Tongue (tissue), 2 donors: ENCODE measurements around the gene RALGAPA2. TPM values are rescaled to one million over a fixed set of nuclear protein-coding genes. Genes with fewer than 3 reads are reported as not detected.

Experiments used
- DNase-seq: peaks from one replicate; pipeline ENCODE4 v3.0.0-alpha.2; 2015
- total RNA-seq: library from RNA; depleted of rRNA; stranded (reverse); fragments of >200 nt; gene quantifications from one replicate; pipeline ENCODE4 v1.2.3, GENCODE V29; 2014

RALGAPA2 gene
- total RNA-seq, 1 donor from 2014 or later = 23.1 TPM

GRCh38 chr20:20630551-20630950 is 81.9 kb downstream of the RALGAPA2 start:
- DNase-seq = no peak

- no peak for DNase-seq
These were observed 82.8 kb downstream of the RALGAPA2 start for GRCh38 chr20:20629556-20630188.

GRCh38 chr20:20628314-20628713 is 84.1 kb downstream of the RALGAPA2 start:
- DNase-seq = no peak

- DNase-seq = no peak
These were observed 85.0 kb downstream of the RALGAPA2 start for GRCh38 chr20:20627471-20627870.

GRCh38 chr20:20624914-20625313 is 87.5 kb downstream of the RALGAPA2 start:
- DNase-seq = no peak

- DNase-seq = no peak
These were observed 91.2 kb downstream of the RALGAPA2 start for GRCh38 chr20:20621195-20621594.

- no peak for DNase-seq
These were observed 98.1 kb downstream of the RALGAPA2 start for GRCh38 chr20:20614391-20614790.

GRCh38 chr20:20612251-20612650 is 100.2 kb downstream of the RALGAPA2 start:
- no peak for DNase-seq

GRCh38 chr20:20611167-20611566 is 101.3 kb downstream of the RALGAPA2 start:
- peak; percentile 6 for DNase-seq

GRCh38 chr20:20609522-20609921 is 102.9 kb downstream of the RALGAPA2 start:
- DNase-seq = no peak

- DNase-seq = no peak
These were observed 103.8 kb downstream of the RALGAPA2 start for GRCh38 chr20:20608641-20609040.

- DNase-seq = no peak
These were observed 104.4 kb downstream of the RALGAPA2 start for GRCh38 chr20:20608041-20608440.

- DNase-seq = no peak
These were observed 105.6 kb downstream of the RALGAPA2 start for GRCh38 chr20:20606881-20607280.

- DNase-seq = peak; percentile 8
These were observed 106.4 kb downstream of the RALGAPA2 start for GRCh38 chr20:20606050-20606449.

- DNase-seq = no peak
These were observed 107.5 kb downstream of the RALGAPA2 start for GRCh38 chr20:20604907-20605306.

- no peak for DNase-seq
These were observed 108.1 kb downstream of the RALGAPA2 start for GRCh38 chr20:20604357-20604756.

GRCh38 chr20:20603339-20603990 is 109.0 kb downstream of the RALGAPA2 start:
- DNase-seq = peak; percentile 6

- no peak for DNase-seq
These were observed 114.5 kb downstream of the RALGAPA2 start for GRCh38 chr20:20597966-20598365.

- DNase-seq = peak; percentile 77
These were observed 118.3 kb downstream of the RALGAPA2 start for GRCh38 chr20:20594171-20594530.

GRCh38 chr20:20593447-20594170 is 118.8 kb downstream of the RALGAPA2 start:
- peak; percentile 73 for DNase-seq

- DNase-seq = no peak
These were observed 127.3 kb downstream of the RALGAPA2 start for GRCh38 chr20:20585146-20585545.

- DNase-seq = no peak
These were observed 129.7 kb downstream of the RALGAPA2 start for GRCh38 chr20:20582734-20583133.

- no peak for DNase-seq
These were observed 132.3 kb downstream of the RALGAPA2 start for GRCh38 chr20:20580139-20580538.

GRCh38 chr20:20578838-20579237 is 133.6 kb downstream of the RALGAPA2 start:
- DNase-seq = no peak
